Stimulated activated CD4-positive, alpha-beta T cell treated with anti-CD3 and anti-CD28 coated beads, Interleukin-15, amount 100 ng/mL, for 1 hour (primary cell): ENCODE data around the gene AZI2.

ENCODE experiments used
- DNase-seq, 2 donors: peaks; one replicate each; pipeline ENCODE4 v3.0.0-alpha.2; 2020; ENCODE audit warnings: low read depth in 1 of 2, low spot score in 1 of 2

The AZI2 gene

DNA sequence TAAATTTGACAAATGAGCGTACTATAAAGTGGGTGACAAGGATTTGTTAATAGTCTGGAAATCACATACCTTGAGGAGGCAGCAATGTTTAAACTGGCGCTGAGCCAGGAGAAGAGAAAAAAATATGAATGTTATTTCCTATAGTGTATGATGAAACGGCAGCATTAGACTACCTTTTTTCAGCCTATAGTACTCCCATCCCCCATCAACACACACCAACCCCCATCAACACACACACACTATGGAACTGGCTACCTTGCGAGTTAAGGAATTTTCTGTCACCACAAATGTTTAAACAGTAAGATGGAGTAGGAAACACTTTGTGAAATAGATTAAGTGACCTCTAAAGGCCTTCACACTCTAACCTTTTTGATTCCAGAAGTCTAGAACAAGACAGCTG is 46.9 kb downstream of the AZI2 start:
- no peak for DNase-seq

DNA sequence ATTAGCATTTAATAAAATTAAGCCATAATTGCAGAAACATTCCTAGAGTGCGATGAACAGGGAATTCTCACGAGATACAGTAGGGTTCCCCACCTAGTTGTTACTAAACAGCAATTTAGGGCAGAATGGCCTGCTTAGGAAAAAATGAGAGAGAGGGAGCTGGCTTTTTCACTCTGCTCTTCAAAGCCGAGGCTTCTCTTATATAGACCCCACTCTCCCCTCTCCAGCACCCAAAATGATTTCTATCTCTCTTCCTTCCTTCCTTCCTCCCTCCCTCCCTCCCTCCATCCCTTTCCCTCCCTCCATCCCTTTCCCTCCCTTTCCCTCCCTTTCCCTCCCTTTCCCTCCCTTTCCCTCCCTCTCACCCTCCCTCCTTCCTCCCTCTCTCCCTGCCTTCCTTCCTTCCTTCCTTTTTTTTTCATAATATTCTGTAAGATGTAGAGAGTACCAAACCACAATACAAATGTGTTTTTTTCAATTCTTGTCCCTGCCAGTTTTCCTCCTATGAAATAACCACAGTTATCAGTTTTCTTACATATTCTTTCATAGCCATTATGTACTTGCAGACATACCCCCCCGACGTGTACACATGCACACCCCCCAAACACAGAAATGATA is 48.2 kb downstream of the AZI2 start:
- DNase-seq, result no peak

DNA sequence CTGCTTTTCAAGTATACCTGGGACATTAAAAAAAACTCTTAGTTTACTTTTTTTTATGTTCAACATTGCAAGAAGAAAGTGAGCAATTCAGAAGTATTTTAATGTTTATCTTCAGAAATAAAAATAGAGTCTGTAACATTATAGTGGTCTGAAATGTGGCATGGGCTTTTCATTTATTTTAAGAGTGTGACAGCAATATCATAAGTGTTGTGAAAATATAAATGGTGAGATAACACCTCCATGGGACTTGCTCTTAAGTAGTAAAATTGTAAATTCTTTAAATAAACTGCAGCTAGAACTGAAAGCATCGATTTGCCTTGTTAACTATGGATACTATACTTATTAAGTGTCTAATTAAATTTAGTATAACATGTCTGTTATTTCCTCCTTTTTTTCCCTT is 48.9 kb downstream of the AZI2 start:
- DNase-seq, result no peak

- no peak for DNase-seq
Measured at GRCh38 chr3:28295898-28296490, 52.6 kb downstream of the AZI2 start.

GRCh38 chr3:28294667-28295413 is 53.8 kb downstream of the AZI2 start:
- no peak for DNase-seq

GRCh38 chr3:28292622-28293021 is 56.0 kb downstream of the AZI2 start:
- no peak for DNase-seq

DNA sequence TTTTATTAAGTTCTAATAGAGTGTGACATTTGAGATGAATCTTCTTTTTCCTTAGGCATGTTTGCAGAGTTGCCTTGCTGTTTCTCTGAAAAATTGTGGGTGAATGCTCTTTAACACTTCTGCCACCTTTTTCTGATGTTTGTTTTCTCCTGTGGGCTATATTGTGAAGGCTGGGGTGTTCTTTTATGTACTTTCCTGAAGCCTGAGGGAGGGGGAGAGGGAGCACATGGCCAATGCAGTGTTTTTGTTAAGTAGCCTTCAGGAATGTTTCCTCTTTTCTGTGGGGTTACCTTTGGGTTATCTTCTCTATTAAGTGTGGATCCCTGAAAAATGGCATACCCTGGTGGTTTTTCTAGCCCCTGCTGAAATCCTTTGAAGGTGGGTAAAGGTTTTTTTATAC is 57.0 kb downstream of the AZI2 start:
- no peak for DNase-seq

DNA sequence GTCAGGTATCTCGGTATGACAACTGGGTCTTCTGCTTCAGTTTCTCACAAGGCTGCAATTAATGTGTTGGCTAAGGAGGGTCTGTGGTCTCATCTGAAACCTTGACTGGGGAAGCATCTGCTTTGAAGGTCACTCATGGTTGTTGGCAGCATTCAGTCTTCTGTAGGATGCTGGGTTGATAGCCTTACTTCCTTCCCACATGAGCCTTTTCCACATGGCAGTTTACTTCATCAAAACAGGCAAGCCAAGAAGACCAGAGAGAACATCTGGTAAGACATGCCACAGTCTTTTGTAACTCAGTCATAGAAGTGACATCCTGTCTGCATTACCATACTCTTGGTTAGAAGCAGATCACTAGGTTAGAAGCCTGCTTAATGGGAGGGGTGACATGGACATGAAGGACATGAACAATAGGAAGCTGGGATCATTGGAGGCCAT is 57.7 kb downstream of the AZI2 start:
- DNase-seq, result no peak

- no peak for DNase-seq
Measured at GRCh38 chr3:28287046-28287445, 61.6 kb downstream of the AZI2 start.

DNA sequence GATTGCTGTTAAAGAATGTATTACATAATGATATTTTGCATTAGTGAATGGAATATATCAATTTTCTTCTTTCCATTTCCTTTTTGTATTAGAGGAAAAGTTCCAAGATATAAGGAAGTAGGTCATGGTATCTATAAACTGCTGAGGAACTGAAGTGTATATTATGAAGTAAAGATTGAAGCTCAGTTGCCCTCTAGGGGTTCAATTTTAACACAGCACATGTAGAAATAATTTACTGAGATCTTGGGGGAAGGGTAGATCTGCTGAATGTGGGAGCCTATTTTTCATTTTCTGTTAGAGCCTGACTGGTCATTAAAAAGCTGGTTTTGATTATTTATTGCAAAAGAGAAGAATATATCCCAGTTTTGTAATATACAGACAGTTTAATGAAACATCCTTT is 62.0 kb downstream of the AZI2 start:
- DNase-seq, result no peak

DNA sequence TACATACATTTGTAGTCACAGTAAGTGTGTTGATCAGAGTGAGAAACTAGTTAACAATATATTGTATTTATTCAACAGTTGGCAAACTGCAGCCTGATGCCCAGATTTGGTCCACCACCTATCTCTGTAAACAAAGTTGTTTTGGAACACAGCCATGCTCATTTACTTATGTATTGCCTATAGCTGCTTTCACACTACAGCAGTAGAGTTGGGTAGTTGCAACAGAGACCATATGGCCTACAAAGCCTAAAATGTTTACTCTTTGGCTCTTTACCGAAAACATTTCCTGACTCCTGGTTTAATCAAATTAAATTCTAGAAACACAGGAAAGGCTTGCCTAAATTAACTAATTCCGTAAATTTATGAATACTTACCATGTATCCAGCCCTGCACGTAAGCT is 67.8 kb downstream of the AZI2 start:
- DNase-seq, result no peak

GRCh38 chr3:28279770-28280169 is 68.9 kb downstream of the AZI2 start:
- DNase-seq, result no peak

DNA sequence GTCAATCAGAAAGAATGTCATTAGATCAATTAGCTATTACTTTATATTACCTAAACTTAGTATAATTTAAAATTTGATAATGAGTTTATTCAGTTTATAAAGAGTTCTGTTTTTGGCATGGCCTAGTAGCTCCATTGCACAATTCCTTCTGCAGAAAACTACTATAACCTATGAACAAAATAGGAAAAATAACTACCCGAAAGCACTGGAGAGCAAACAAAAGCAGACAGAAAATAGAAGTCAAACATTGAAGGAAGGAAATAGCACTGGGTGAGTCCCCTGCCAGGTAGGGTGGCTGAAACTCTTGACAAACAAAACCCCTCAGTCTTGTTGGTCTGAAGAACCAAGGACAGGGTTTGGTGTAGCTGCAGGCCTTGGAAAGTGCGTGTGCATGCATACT is 69.7 kb downstream of the AZI2 start:
- no peak for DNase-seq

- DNase-seq, result no peak
Measured at GRCh38 chr3:28273837-28274236, 74.8 kb downstream of the AZI2 start.
